ENCODE data around the gene BLTP3A.
"Not testable (repeated sequence)": the region's sequence is repeated elsewhere in the genome, so short reads cannot be mapped to it uniquely, and the experiment has no call there.

BLTP3A gene

DNA sequence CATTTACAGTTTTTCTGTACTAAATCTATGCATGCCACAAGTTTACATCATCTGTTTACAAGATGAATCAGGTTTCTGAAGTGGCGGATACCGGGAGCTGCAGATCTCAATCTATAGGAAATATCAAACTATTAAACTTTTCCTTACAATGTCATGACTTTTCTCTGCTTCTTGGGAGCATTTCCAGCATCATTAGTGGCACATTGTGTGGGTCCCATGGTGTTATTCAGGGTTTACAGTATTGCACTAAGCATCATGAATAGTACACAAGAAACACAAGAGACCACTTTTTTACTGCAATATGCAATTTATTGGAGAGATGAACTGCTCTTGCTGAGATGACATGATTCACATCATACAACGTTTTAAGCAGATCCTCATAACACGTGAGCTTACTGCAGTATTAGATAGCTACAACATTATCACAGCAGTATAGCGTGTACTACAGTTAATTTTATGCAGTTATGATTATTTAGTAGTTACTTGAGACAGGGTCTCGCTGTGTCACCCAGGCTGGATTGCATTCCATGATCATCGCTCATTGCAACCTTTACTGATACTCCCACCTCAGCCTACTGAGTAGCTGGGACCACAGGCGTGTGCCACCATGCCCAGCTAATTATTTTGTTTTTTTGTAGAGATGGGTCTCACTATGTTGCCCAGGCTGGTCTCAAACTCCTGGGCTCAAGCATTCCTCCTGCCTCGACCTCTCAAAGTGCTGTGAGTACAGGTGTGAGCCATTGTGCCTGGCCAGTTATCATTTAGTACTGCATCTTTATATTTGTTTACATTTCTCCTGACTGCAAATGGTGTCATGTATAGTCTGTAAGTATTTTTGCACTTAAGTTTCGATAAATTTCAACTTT is 18.4 kb downstream of the BLTP3A start:
- Histone ChIP-seq H3K4me3 (replicated peaks; ENCODE audit: low read depth, low read length) (no peak overlapping the region), H3K36me3 (ENCODE audit: control insufficient read depth, insufficient read depth, low read length) (no peaks in the 10 kb centered on the region), H3K27me3 (replicated peaks; ENCODE audit: control insufficient read depth, insufficient read depth, low read length) (no peaks in the 10 kb centered on the region)
- TF ChIP-seq, protein P1, sequence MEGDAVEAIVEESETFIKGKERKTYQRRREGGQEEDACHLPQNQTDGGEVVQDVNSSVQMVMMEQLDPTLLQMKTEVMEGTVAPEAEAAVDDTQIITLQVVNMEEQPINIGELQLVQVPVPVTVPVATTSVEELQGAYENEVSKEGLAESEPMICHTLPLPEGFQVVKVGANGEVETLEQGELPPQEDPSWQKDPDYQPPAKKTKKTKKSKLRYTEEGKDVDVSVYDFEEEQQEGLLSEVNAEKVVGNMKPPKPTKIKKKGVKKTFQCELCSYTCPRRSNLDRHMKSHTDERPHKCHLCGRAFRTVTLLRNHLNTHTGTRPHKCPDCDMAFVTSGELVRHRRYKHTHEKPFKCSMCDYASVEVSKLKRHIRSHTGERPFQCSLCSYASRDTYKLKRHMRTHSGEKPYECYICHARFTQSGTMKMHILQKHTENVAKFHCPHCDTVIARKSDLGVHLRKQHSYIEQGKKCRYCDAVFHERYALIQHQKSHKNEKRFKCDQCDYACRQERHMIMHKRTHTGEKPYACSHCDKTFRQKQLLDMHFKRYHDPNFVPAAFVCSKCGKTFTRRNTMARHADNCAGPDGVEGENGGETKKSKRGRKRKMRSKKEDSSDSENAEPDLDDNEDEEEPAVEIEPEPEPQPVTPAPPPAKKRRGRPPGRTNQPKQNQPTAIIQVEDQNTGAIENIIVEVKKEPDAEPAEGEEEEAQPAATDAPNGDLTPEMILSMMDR (IDR thresholded peaks at IDR 0.05; ENCODE audit: insufficient read depth, low read length, poor library complexity, severe bottlenecking): no peak
- no peak for DNase-seq (ENCODE audit: extremely low read depth, insufficient read length)

DNA sequence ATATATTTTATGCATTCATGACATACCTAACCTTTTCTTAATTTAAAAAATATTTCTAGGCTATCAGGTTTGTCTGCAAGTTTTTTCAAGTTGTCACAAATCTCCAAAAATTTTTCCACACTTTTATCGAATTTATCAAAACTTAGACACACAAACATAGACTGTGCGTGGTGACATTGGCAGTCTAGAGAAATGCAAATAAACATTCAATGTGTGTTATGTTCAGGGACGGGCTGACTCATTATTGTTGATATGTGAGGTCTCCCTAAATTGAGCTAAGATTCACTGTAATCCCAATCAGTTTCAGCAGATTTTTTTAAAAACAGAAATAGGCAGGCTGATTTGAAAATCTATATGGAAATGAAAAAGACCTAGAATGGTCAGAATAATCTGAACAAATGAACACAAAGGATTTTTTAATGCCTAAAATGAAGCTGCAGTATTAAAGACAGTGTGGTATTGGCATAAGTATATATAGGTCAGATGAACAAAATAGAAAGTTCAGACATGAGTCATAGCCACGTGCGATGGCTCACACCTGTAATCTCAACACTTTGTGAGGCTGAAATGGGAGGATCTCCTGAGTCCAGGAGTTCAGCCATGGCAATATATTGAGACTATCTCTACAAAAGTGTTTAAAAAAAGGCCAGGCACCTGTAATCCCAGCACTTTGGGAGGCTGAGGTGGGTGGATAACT is 19.2 kb downstream of the BLTP3A start:
- TF ChIP-seq, protein P1 (IDR thresholded peaks at IDR 0.05; ENCODE audit: insufficient read depth, low read length, poor library complexity, severe bottlenecking): no peak
- no peaks in the 10 kb centered on the region for H3K27me3 ChIP-seq (replicated peaks; ENCODE audit: control insufficient read depth, insufficient read depth, low read length)

DNA sequence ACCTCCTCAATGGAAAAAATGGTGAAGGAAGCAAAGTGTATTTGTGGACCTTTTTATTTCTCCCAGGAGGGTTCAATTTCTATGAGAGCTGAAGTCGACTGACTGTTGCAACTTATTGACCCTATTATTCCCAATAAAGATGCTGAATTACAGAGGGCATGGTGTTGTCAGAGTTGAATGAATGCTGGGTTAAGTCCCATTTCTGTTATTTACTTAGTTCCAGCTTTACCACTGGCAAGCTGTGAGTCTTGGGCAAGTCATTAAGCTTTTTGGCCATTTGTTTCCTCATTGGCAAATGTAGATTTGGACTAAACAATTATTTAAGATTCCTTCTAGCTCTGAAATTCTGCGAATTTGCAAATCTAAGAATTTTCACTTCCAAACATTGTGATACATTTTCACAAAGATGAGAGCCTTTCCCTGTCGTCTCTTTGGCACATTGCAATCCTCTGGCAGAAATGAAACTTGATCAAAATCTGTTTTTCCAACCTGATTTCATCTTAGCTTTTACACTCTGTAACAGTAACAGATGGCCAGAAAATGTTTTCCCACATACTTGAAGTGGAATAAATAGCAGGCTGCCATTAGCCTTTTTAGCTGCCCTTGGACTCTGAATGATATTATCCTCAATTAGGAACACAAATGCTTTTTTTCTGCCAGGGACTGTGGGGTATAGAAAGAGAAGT is 21.3 kb downstream of the BLTP3A start:
- Histone ChIP-seq H3K4me3 (replicated peaks; ENCODE audit: low read depth, low read length) (no peak overlapping the region), H3K36me3 (ENCODE audit: control insufficient read depth, insufficient read depth, low read length) (no peaks in the 10 kb centered on the region), H3K27me3 (replicated peaks; ENCODE audit: control insufficient read depth, insufficient read depth, low read length) (no peaks in the 10 kb centered on the region)
- TF ChIP-seq, protein P1 (IDR thresholded peaks at IDR 0.05; ENCODE audit: insufficient read depth, low read length, poor library complexity, severe bottlenecking): no peak
- no peak for DNase-seq (ENCODE audit: extremely low read depth, insufficient read length)

More for the DNA sequence above, 19.2 kb downstream of the BLTP3A start:
- Histone ChIP-seq H3K4me3 (replicated peaks; ENCODE audit: low read depth, low read length) (no peak overlapping the region), H3K36me3 (ENCODE audit: control insufficient read depth, insufficient read depth, low read length) (no peaks in the 10 kb centered on the region)
- peak; percentile 67 for DNase-seq (ENCODE audit: extremely low read depth, insufficient read length)

DNA sequence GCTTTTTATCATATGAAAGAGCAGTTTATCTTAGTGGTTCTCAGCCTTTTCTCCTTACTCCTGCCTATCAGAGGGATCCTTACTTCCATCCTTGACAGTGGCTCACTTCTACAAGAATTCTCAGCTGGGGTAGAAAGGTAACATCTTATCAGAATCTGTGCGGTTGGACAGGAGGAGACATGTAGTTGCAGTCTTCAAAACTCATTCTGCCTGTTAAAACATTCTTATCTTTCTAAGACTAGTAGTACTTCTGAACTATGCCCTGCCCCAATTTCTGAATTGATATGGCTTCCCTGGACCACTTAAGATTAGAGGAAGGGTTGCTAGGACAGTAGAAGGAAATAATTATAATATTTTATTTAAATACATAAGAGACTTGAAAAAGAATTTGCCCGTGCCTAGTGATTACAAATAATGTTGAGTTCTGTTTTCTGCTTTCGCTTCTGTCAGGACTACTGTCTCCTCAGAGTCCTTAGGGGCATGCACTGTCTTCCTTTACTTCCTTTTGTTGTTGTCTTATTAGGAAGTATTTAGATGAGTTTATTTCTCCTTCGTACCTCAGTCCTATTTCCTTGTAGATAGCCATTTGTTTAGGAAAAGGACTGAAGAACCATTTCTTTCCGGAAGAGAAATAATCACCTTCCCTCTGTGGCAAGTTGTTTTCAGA is 24.9 kb downstream of the BLTP3A start:
- DNase-seq (ENCODE audit: extremely low read depth, insufficient read length): no peak
- Histone ChIP-seq H3K27me3 (replicated peaks; ENCODE audit: control insufficient read depth, insufficient read depth, low read length) (no peaks in the 10 kb centered on the region), H3K4me3 (replicated peaks; ENCODE audit: low read depth, low read length) (no peak overlapping the region), H3K36me3 (ENCODE audit: control insufficient read depth, insufficient read depth, low read length) (peaks cover 2% of the 10 kb centered on the region; the same call in 1 of the 2 replicates)
- TF ChIP-seq, protein P1 (IDR thresholded peaks at IDR 0.05; ENCODE audit: insufficient read depth, low read length, poor library complexity, severe bottlenecking): no peak

DNA sequence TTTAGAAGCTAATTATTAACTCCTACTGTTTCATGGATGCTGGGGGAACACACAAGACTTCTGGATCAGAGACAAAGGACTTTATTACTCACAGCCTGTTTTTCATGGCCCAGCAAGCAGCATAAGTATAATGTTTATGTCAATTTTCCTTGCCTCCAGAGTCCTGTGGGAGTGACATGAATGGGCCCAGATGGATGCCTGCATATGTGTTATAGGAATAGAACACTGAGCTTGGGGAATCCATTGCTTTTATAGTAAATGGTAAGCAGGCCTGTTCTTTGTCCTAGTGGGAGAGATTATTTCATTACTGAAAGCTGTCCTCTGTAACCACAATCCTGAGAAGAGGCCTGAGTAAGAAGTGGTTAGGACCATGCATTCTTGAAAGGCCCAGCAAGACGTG is 25.6 kb downstream of the BLTP3A start:
- TF ChIP-seq, protein P1 (IDR thresholded peaks at IDR 0.05; ENCODE audit: insufficient read depth, low read length, poor library complexity, severe bottlenecking): no peak
- peaks cover 4% of the 10 kb centered on the region; the same call in 1 of the 2 replicates for H3K36me3 ChIP-seq (ENCODE audit: control insufficient read depth, insufficient read depth, low read length)
- no peak for DNase-seq (ENCODE audit: extremely low read depth, insufficient read length)
- H3K27me3 ChIP-seq (replicated peaks; ENCODE audit: control insufficient read depth, insufficient read depth, low read length): no peaks in the 10 kb centered on the region
- no peak overlapping the region for H3K4me3 ChIP-seq (replicated peaks; ENCODE audit: low read depth, low read length)

DNA sequence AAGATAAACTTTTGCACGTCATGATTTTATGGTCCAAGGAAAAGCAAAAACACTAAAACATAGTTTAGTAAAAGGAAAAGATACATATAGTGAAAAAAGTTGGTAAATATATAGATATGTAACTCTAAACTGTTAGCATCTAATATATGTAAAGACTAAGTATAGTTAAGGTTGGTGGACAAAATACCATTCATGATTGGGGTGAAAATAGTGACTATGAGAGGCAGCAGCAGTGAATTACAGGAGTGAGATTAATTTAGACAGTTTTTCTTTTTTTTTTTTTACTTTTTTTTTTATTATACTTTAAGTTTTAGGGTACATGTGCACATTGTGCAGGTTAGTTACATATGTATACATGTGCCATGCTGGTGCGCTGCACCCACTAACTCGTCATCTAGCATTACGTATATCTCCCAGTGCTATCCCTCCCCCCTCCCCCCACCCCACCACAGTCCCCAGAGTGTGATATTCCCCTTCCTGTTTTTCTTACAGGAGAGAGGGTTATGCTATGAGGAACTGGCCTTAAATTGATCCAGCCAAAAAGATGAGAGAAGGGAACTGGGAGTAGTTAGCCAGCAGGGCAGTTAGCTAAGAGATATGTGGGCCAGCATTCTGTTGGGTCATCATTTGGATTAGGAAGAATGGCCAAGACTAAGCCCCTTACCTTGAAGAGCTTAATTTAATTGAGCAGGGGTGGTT is 27.1 kb downstream of the BLTP3A start:
- not testable (repeated sequence) for H3K4me3 ChIP-seq (replicated peaks; ENCODE audit: low read depth, low read length); DNase-seq (ENCODE audit: extremely low read depth, insufficient read length); H3K27me3 ChIP-seq (replicated peaks; ENCODE audit: control insufficient read depth, insufficient read depth, low read length); H3K36me3 ChIP-seq (ENCODE audit: control insufficient read depth, insufficient read depth, low read length)

Measured in GM06990 (cell line).